ENCODE measurements around the gene TMEM109. TPM values are rescaled to one million over a fixed set of nuclear protein-coding genes. Genes with fewer than 3 reads are reported as not detected.

TMEM109 gene
- total RNA-seq, 4 donors from 2014 or later: 90.1 to 148 (median 111) TPM

- TF ChIP-seq CTCF (IDR thresholded peaks at IDR 0.05; ENCODE audit: low read depth): no peak
Observed at GRCh38 chr11:60930394-60930793, 16.4 kb downstream of the TMEM109 start.

GRCh38 chr11:60931917-60932316, 18.0 kb downstream of the TMEM109 start:
- TF ChIP-seq CTCF (IDR thresholded peaks at IDR 0.05; ENCODE audit: low read depth): no peak

GRCh38 chr11:60932605-60933356, 18.8 kb downstream of the TMEM109 start:
- TF ChIP-seq CTCF (IDR thresholded peaks at IDR 0.05; ENCODE audit: low read depth): no peak

GRCh38 chr11:60933416-60934123, 19.6 kb downstream of the TMEM109 start:
- no peak for TF ChIP-seq CTCF (IDR thresholded peaks at IDR 0.05; ENCODE audit: low read depth)

GRCh38 chr11:60934124-60934789, 20.3 kb downstream of the TMEM109 start:
- TF ChIP-seq CTCF (IDR thresholded peaks at IDR 0.05; ENCODE audit: low read depth): no peak

GRCh38 chr11:60934790-60935605, 21.0 kb downstream of the TMEM109 start:
- TF ChIP-seq CTCF (IDR thresholded peaks at IDR 0.05; ENCODE audit: low read depth): no peak

All from subcutaneous adipose tissue (tissue), 4 donors.